HEK293T (cell line): ENCODE results near the gene KLHDC3.

Experiments used
- BHLHE40 ChIP-seq: fragments of 450-650 bp; IDR thresholded peaks from 2 replicates; pipeline ENCODE4 v1.6.1; 2016; ENCODE audit warnings: mild to moderate bottlenecking, moderate library complexity, borderline replicate concordance
- CTBP1 ChIP-seq: fragments of 450-650 bp; IDR thresholded peaks from 2 replicates; pipeline ENCODE4 v1.6.1; 2016; ENCODE audit warnings: borderline replicate concordance
- ELF4 ChIP-seq: fragments of 450-650 bp; IDR thresholded peaks from 2 replicates; pipeline ENCODE4 v1.6.1; 2017; ENCODE audit warnings: antibody characterized with exemption
- FOXA1 ChIP-seq: fragments of 450-650 bp; IDR thresholded peaks from 2 replicates; pipeline ENCODE4 v1.6.1; 2016; ENCODE audit warnings: mild to moderate bottlenecking
- FOXK2 ChIP-seq: fragments of 450-650 bp; IDR thresholded peaks from 2 replicates; pipeline ENCODE4 v1.6.1; 2016; ENCODE audit warnings: mild to moderate bottlenecking
- FOXM1 ChIP-seq: fragments of 450-650 bp; IDR thresholded peaks from 2 replicates; pipeline ENCODE4 v1.6.1; 2017; ENCODE audit warnings: mild to moderate bottlenecking, borderline replicate concordance
- HDGF ChIP-seq: fragments of 450-650 bp; IDR thresholded peaks from 2 replicates; pipeline ENCODE4 v1.6.1; 2017; ENCODE audit warnings: antibody characterized with exemption, borderline replicate concordance
- L3MBTL2 ChIP-seq: fragments of 450-650 bp; conservative IDR thresholded peaks from 2 replicates; pipeline ENCODE4 v1.6.1; 2016; ENCODE audit warnings: mild to moderate bottlenecking
- SP1 ChIP-seq: fragments of 450-650 bp; IDR thresholded peaks from 2 replicates; pipeline ENCODE4 v1.6.1; 2017
- SUZ12 ChIP-seq: fragments of 450-650 bp; IDR thresholded peaks from 2 replicates; pipeline ENCODE4 v1.6.1; 2016; ENCODE audit warnings: mild to moderate bottlenecking
- TF ChIP-seq, protein P1 (sequence below): fragments of 450-650 bp; IDR thresholded peaks from 2 replicates; pipeline ENCODE4 v1.6.1; 2016

DNA sequence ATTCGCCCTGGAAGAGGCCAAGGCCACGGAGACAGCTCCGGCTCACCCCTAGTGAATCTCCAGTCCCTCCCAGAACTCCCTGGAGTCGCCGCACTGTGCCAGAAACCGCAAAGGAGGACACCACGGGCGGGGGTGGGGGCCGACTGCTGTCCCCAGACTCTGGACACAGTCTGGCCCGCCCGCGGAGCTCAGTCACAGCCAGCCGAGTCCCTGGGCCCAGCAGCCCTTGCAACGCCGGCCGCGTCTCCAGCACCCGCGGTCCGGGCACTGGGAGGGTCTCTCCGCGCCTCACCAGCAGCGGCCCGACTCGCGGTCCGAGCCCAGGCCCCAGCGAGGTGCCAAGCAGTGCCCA is 35.6 kb upstream of the KLHDC3 start:
- TF ChIP-seq SP1 (no peak), BHLHE40 (no peak), HDGF (no peak), L3MBTL2 (no peak), SUZ12 (no peak), ELF4 (no peak), FOXM1 (no peak), FOXK2 (no peak), CTBP1 (no peak), FOXA1 (no peak)
- TF ChIP-seq, protein P1, sequence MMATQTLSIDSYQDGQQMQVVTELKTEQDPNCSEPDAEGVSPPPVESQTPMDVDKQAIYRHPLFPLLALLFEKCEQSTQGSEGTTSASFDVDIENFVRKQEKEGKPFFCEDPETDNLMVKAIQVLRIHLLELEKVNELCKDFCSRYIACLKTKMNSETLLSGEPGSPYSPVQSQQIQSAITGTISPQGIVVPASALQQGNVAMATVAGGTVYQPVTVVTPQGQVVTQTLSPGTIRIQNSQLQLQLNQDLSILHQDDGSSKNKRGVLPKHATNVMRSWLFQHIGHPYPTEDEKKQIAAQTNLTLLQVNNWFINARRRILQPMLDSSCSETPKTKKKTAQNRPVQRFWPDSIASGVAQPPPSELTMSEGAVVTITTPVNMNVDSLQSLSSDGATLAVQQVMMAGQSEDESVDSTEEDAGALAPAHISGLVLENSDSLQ = no peak
